HEK293 (cell line): ENCODE measurements around the gene MAGEL2.

Experiments used
- CTCF ChIP-seq: fragments of 450-650 bp; formaldehyde crosslinking; IDR thresholded peaks from 2 replicates; pipeline ENCODE4 v1.5.1; 2016; ENCODE audit warnings: missing biosample characterization, missing genetic modification characterization
- INSM2 ChIP-seq: fragments of 450-650 bp; formaldehyde crosslinking; IDR thresholded peaks from 2 replicates; pipeline ENCODE4 v1.5.1; 2016; ENCODE audit warnings: missing biosample characterization, missing genetic modification characterization
- KLF17 ChIP-seq: fragments of 450-650 bp; formaldehyde crosslinking; IDR thresholded peaks from 2 replicates; pipeline ENCODE4 v1.5.1; 2016; ENCODE audit warnings: missing biosample characterization, missing genetic modification characterization
- REST ChIP-seq: fragments of 450-650 bp; formaldehyde crosslinking; IDR thresholded peaks from 2 replicates; pipeline ENCODE4 v1.5.1; 2016; ENCODE audit warnings: missing biosample characterization, missing genetic modification characterization
- ZNF174 ChIP-seq: fragments of 450-650 bp; formaldehyde crosslinking; IDR thresholded peaks from 2 replicates; pipeline ENCODE4 v1.5.0; 2017; ENCODE audit warnings: missing biosample characterization, mild to moderate bottlenecking, missing genetic modification characterization
- ZNF274 ChIP-seq, 2 experiments: fragments of 200-500 bp in 1 of 2; fragments of 450-650 bp in 1 of 2; sonication (Bioruptor generic) in 1 of 2; formaldehyde crosslinking in 1 of 2; IDR thresholded peaks; 2 replicates each; pipeline versions ENCODE4 v1.5.1 to v1.6.1; 2014 to 2016; ENCODE audit warnings: borderline replicate concordance in 1 of 2, inconsistent platforms in 1 of 2, low read length in 1 of 2, missing biosample characterization in 1 of 2, missing genetic modification characterization in 1 of 2
- ZNF558 ChIP-seq: fragments of 450-650 bp; formaldehyde crosslinking; IDR thresholded peaks from 2 replicates; pipeline ENCODE4 v1.5.1; 2016; ENCODE audit warnings: missing biosample characterization, missing genetic modification characterization
- ZNF623 ChIP-seq: fragments of 450-650 bp; formaldehyde crosslinking; IDR thresholded peaks from 2 replicates; pipeline ENCODE4 v1.5.1; 2016; ENCODE audit warnings: missing biosample characterization, missing genetic modification characterization
- ZNF791 ChIP-seq: fragments of 450-650 bp; formaldehyde crosslinking; IDR thresholded peaks from 2 replicates; pipeline ENCODE4 v1.5.1; 2016; ENCODE audit warnings: missing biosample characterization, missing genetic modification characterization
- ZSCAN5A ChIP-seq: fragments of 450-650 bp; formaldehyde crosslinking; IDR thresholded peaks from 2 replicates; pipeline ENCODE4 v1.5.1; 2016; ENCODE audit warnings: missing biosample characterization, missing genetic modification characterization

- TF ChIP-seq KLF17: no peak
- TF ChIP-seq ZNF174 (tag by site-specific recombination): no peak
- TF ChIP-seq ZSCAN5A (tag by site-specific recombination): no peak
- TF ChIP-seq CTCF (tag by site-specific recombination): no peak
- TF ChIP-seq INSM2 (tag by site-specific recombination): no peak
- TF ChIP-seq ZNF791 (tag by site-specific recombination): no peak
- TF ChIP-seq REST (tag by site-specific recombination): no peak
- no peak for TF ChIP-seq ZNF558 (tag by site-specific recombination)
- no peak for TF ChIP-seq ZNF274 (IDR thresholded peaks at IDR 0.05; ENCODE audit: low read length)
- no peak for TF ChIP-seq ZNF274 (tag by site-specific recombination; IDR thresholded peaks at IDR 0.05; ENCODE audit: borderline replicate concordance)
- no peak for TF ChIP-seq ZNF623 (tag by site-specific recombination)
Measured at GRCh38 chr15:23686466-23687142, 38.9 kb upstream of the MAGEL2 start.
